ENCODE results near the gene RPS5.
"Not testable (repeated sequence)": the region's sequence is repeated elsewhere in the genome, so short reads cannot be mapped to it uniquely, and the experiment has no call there.

The RPS5 gene

GRCh38 chr19:58387338-58388174, 487 bp downstream of the RPS5 start:
- no peak for DNase-seq

- DNase-seq, result no peak
These were observed 1.1 kb downstream of the RPS5 start for GRCh38 chr19:58388175-58388526.

DNA sequence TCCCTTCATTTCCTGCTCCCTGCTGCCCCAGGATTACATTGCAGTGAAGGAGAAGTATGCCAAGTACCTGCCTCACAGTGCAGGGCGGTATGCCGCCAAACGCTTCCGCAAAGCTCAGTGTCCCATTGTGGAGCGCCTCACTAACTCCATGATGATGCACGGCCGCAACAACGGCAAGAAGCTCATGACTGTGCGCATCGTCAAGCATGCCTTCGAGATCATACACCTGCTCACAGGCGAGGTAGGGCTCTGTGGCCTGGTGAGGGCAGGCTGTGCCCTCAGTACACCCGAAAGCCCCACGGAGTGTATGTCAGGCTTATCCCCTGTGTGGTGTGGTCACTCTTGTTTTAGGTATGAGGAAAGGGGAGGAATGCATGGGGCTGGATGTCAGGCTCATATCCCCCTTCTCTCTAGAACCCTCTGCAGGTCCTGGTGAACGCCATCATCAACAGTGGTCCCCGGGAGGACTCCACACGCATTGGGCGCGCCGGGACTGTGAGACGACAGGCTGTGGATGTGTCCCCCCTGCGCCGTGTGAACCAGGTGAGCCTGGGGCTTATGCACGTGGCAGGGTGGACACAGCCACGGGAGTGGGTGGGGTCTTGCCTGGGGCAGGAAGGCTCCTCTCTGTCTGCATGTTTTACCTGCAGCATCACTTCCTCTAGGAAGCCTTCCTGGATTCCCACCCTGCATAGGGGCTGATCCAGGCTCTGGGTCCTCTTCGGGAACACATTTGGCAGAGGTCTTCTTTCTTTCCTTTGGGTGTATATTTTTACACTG, 6.1 kb downstream of the RPS5 start:
- no peak for DNase-seq

- no peak for DNase-seq
These were observed 6.6 kb downstream of the RPS5 start for GRCh38 chr19:58393725-58394033.

GRCh38 chr19:58394821-58395219, 7.8 kb downstream of the RPS5 start:
- DNase-seq, result no peak

DNA sequence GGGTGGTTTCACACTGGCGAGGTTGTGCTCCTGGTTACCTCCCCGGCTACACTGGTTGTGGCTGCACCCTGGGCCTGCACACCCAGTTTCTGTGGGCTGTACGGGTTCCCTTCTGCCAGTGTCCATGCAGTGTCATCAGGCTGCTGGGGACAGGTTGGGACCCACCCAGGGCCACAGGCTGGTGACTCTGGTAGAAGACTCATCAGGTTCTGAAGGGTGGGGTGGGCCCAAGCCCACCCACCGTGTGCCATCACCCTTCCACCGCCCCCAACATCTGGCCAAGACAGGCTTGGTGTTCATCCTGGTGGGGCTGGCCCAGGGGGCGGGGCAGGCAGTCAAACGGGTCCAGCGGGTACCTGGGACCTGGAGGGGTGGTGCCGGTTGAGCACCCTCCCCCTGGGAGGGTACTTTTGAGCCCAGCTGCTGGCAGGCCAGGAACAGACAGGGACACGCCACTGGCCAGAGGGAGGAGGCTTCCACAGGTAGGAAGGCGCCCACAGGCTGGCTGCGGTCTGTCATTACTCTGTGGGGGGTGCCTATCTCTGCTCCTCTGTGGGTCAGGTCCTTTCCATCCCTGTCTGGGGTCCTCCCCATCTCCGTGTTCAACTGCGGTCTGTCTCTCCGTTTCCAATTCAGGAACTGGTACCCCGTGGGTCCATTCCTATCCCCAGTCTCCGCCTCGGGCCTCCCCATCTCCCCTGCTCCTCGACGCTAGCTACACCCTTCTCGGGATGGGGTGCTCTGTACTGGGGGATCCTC, 8.3 kb downstream of the RPS5 start, which contains the start of gene RNF225:
RNF225 (plus strand) TSS at position 437 of the 759 bp plus-strand sequence. CDS start 434 bp downstream, outside the sequence.
- peak; percentile 8 for DNase-seq

DNA sequence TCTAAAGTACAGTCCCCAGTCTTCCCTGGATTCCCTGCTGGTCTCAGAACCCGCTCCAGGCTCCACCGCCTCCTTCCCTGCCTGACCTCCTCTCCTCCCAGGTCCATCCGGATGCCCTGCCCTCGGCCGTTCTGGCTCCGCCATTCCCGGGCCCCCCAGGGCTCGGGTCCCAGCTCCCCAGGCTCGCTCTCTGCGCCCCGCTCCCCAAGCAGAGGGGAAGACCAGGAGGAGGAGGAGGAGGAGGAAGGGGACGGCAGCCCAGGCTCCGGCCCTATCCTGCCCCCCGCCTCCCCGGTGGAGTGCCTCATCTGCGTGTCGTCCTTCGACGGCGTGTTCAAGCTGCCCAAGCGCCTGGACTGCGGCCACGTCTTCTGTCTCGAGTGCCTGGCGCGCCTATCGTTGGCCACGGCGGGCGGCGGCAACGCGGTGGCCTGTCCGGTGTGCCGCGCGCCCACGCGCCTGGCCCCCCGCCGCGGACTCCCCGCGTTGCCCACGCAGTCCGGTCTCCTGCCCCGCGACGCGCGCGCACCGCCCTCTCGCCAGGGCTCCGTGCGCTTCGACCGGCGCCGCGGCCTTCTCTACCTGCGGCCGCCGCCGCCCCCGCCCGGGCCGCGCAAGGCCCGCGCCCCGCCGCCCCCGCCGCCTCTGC, 9.0 kb downstream of the RPS5 start:
- no peak for DNase-seq

DNA sequence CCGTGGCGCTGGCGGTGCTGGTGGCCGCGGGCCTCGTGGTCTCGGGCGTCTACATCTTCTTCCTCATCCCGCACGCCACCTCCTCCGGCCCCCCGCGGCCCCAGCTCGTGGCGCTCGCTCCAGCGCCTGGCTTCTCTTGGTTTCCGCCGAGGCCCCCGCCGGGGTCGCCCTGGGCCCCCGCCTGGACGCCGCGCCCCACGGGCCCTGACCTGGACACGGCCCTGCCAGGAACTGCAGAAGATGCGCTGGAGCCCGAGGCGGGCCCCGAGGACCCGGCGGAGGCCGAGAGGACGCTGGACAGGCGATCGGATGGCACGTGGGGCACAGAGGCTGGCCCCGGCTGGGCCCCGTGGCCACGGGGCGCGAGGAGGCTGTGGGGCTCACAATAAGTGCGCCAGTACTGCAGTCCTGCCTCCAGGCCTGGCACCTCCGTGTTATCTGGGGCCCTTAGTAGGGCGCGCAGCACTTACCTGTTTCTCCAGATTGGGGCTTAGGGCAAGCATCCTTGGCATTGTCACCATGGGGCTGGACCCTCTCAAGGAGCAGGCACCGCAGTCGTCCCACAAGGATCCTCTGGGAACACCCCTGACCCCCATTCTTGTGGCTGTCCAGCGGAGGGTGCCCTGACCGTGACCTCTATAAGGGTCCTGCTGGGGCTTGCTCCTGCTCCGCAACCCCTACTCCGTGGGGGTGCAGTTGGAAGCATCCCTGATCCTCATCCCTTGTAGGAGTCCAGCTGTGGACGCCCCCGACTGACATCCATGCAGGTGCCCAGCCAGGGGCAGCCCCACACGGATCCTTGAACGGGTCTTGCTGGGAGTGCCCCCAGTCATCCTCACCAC, 9.8 kb downstream of the RPS5 start:
- DNase-seq, result no peak

DNA sequence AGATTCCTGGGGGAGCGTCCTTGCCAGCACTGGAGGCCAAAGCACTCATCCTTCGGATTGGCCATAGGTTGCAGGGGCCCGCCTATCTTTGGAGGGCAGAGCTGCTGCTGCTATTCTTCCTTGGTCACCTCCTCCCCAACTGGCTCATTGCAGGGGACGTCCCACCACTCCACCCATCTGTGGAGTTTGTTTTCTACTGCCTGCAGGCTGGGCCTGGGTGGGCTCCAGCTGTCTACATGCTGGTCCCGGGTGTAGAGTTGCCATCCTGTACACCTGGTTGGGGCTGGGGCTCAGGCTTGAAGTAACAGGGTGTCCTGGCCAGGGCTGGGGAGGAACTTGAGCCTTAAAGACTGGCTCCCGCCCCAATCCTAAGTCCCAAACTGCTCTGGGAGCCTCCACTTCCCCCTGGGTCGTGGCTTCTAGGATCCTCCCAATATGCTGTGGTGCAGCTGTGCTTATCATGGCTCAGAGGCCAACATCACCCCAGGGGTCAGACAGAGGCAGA, 10.5 kb downstream of the RPS5 start:
- DNase-seq, result no peak

DNA sequence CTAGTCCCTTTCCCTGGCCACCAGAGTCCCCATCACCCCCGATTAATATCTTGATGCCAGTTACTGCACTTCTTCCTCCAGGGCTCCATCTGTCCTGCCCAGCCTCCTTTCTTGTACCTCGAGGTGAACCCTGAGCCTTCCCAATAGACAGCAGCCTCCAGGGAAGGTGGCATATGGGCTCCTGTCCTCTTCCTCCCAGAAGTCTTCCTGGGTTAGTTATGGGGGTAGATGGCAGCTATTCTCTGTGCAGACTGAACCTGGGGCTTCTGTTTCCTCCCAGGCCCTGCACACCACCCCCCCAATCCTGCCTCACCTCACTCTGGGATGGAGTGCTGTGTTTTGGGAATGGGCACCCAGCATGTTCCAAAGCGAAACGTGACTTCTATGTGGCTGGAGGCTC, 11.0 kb downstream of the RPS5 start:
- DNase-seq, result no peak

- no peak for DNase-seq
These were observed 11.5 kb downstream of the RPS5 start for GRCh38 chr19:58398545-58398944.

DNA sequence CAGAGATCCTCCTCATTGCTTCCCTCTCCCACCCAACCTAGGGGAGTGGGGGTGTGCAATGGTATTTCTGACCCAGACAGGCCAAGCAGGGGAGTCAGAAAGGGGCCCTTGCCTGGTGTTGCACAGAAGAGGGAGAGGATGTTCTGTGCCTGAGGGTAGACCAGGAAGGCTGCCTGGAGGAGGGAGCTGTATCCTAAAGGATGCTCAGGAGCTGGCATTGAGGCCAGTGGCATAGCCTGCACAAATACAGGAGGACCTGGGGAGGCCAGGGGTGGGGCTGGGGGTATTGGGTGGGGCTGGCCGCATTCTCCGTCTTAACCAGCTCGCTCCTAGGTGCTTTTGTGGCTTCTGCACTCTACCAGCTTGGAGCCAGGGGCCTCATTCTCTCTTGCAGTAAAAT, 12.8 kb downstream of the RPS5 start:
- DNase-seq, result no peak

GRCh38 chr19:58400316-58400915, 13.3 kb downstream of the RPS5 start:
- peak; percentile 47 for DNase-seq

DNA sequence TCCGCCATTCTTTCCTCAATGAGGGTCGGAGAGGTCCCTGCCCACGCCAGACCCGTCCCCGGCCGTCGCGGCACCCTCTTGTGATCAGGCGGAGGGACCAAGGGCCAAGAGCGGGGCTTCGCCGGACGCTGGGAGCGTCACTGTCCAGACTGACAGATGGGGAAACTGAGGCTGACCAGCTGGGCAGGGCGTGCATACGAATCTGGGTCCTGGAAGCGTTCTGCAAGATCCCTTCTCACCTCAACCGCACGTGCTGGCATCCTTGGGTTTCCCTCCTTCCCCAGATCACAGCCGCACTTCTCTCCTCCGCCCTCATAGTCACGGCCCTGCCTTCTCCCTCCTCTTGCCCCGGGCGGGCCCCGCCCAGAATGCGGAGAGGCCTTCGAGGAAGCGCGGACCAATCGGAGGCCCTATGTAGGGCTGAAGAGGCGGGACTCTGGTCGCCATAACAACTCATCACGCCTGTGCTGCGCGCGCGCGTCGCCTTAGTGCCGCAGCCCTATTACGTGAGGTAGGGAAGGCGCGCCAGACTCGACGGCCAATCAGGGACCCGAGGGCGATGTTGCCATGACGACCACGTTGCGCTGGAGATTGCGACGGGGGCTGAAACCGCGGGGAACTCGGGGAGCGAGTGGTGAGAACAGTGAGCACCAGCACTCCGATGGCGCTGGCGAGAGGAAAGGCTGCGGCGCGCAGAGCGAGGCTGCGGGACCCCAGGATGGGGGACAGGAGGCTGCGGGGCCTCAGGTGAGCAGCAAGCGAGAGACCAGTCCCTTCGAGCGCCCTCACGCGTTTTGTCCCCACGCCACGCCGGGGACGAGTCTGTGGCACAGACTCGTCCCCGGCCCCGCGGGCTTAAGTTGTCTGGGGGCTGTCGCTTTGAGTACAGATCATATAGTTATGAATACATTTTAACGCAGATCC, 14.1 kb downstream of the RPS5 start:
- DNase-seq, result peak; percentile 98

DNA sequence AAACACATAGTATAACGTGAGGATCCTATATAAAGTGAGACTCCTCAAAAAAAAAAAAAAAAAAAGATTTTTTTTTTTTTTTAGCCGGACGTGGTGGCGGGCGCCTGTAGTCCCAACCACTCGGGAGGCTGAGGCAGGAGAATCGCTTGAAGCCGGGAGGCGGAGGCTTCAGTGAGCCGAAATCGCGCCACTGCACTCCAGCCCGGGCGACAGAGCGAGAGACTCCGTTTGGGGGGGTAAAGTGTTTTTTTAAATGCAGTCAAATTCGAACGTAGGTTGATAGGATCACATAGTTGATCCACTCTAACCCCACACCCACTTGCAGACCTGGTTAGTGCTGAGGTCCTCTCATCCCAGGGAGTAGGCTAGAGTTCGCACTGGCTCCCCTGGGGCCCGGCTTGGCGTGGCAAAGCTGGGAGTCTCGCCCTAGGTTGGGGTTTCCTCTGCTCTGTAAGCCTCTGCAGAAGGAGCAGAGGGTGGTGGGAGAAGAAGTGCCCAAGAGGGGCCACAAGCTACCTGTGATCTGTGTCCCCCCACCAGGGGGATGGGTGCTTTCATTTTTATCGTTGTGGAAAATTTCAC, 14.9 kb downstream of the RPS5 start:
- no peak for DNase-seq

DNA sequence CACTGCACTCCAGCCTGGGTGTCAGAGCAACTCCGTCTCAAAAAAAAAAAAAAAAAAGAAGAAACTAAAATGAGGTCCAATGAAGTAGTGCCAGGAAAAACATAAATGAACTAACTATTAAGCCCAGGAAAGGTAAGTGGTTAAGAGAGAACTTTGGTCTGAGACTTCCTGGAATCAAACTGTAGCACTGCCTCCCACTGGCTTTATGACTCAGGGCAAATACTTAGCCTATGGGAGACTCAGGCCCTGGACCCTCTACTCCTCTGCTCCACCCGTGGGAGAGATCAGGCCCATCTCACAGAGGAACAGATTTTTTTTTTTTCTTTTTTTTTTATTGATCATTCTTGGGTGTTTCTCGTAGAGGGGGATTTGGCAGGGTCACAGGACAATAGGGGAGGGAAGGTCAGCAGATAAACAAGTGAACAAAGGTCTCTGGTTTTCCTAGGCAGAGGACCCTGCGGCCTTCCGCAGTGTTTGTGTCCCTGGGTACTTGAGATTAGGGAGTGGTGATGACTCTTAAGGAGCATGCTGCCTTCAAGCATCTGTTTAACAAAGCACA, 16.9 kb downstream of the RPS5 start:
- DNase-seq, result not testable (repeated sequence)

GRCh38 chr19:58406818-58407657, 20.0 kb downstream of the RPS5 start:
- DNase-seq, result no peak

- DNase-seq, result no peak
These were observed 20.6 kb downstream of the RPS5 start for GRCh38 chr19:58407658-58408151.

Data from NCI-H345 (cell line).